ENCODE results near the gene SKA2. TPM values are rescaled to one million over a fixed set of nuclear protein-coding genes. Genes with fewer than 3 reads are reported as not detected.

Gene SKA2
- total and polyA plus RNA-seq, 2 of the 8 experiments (the other 6 are each of a cell fraction or from before 2014, with no cell fraction given) = 15.6 to 95.8 TPM

DNA sequence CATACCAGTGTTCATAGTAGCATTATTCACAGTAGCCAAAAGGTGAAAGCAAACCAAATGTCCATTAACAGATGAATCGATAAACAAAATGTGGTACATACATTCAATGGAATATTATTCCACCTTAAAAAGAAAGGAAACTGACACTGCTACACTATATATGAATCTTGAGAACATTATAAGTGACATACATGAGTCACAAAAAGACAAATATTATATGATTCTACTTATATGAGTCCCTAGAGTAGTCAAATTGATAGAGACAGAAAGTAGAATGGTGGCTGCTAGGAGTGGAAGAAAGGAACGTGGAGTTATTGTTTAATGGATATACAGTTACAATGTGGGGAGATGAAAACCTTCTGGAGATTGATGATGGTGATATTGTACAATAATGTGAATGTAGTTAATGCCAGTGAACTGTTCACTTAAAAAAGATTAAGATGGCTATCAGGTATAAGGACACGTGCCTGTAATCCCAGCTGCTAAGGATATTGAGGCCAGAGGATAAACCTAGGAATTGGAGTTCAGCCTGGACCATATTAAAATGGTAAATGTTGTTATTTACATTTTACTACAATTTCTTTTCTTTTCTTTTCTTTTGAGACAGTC lies 28.1 kb downstream of the SKA2 start:
- Histone ChIP-seq H3K27me3 (replicated peaks in 1 of 4; ENCODE audit: control insufficient read depth in 3 of 4, extremely low read depth in 1 of 4, insufficient read depth in 3 of 4, low read length in 3 of 4) (no peaks in the 10 kb centered on the region), H4K5ac (ENCODE audit: insufficient read length, low read depth, low read length) (no peak overlapping the region), H3K18ac (ENCODE audit: extremely low read depth, low read length) (no peak overlapping the region), H2BK120ac (replicated peaks; ENCODE audit: low read depth, low read length) (no peak overlapping the region), H3K4me2 (ENCODE audit: insufficient read depth in 1 of 2, low read depth in 2 of 2, low read length in 2 of 2) (no peak overlapping the region), H3K9ac (replicated peaks in 1 of 4; ENCODE audit: extremely low read depth in 1 of 4, low read depth in 3 of 4, low read length in 3 of 4) (no peak overlapping the region), H3K9me3 (ENCODE audit: insufficient read depth in 2 of 2, low read depth in 1 of 2, low read length in 1 of 2) (no peaks in the 10 kb centered on the region), H2AK5ac (ENCODE audit: low read depth, low read length) (no peak overlapping the region), H3K36me3 (ENCODE audit: control insufficient read depth in 2 of 4, insufficient read depth in 4 of 4, low read length in 3 of 4) (peaks cover 2 to 10% (median 6%) of the 10 kb centered on the region in 4 experiments; a peak in 3 of 8 replicates), H2AFZ (ENCODE audit: low read length) (no peak overlapping the region), H3K79me2 (ENCODE audit: control insufficient read depth in 1 of 2, insufficient read depth in 2 of 2, low read length in 2 of 2) (peaks cover 0 to 6% of the 10 kb centered on the region in 2 experiments; a peak in 2 of 4 replicates), H3K4ac (replicated peaks; ENCODE audit: insufficient read length, low read depth, low read length) (no peak overlapping the region), H4K91ac (replicated peaks; ENCODE audit: insufficient read length, low read length) (no peak overlapping the region), H2BK5ac (ENCODE audit: low read depth, low read length) (no peak overlapping the region), H2BK15ac (ENCODE audit: low read length) (no peak overlapping the region), H3K23ac (ENCODE audit: insufficient read length) (no peak overlapping the region), H2BK12ac (ENCODE audit: low read depth, low read length) (no peak overlapping the region), H3K14ac (ENCODE audit: insufficient read length) (no peak overlapping the region), H3K27ac (ENCODE audit: low read depth, low read length) (no peak overlapping the region), H3K56ac (replicated peaks; ENCODE audit: insufficient read length, low read depth, low read length) (no peak overlapping the region), H3K79me1 (ENCODE audit: low read depth, low read length) (no peaks in the 10 kb centered on the region), H3K23me2 (ENCODE audit: low read depth, low read length) (no peaks in the 10 kb centered on the region), H3K4me3 (ENCODE audit: extremely low read depth in 1 of 4, insufficient read depth in 2 of 4, low read depth in 3 of 4, low read length in 4 of 4) (no peak overlapping the region), H4K20me1 (replicated peaks in 1 of 2; ENCODE audit: control insufficient read depth in 1 of 2, insufficient read depth in 2 of 2, low read length in 2 of 2) (peaks cover 2 to 4% of the 10 kb centered on the region in 2 experiments), H2BK20ac (ENCODE audit: low read length) (no peak overlapping the region), H4K8ac (ENCODE audit: extremely low read depth, insufficient read depth, low read length) (no peak overlapping the region), H3K4me1 (replicated peaks in 1 of 4; ENCODE audit: control insufficient read depth in 3 of 4, insufficient read depth in 4 of 4, low read length in 3 of 4) (no peaks in the 10 kb centered on the region)
- ChIA-PET CTCF (ENCODE audit: partially characterized antibody) (no interaction called here), POLR2A (ENCODE audit: partially characterized antibody) (interaction anchor here (0.8 kb wide), 1 partner anchor 28 kb away, joined by 3 read pairs; the partner anchor contains the start of gene SKA2)
- 63 to 100% methylated on average over 1 to 3 of the region's 3 CpGs for WGBS, 2 experiments (ENCODE audit: extremely low coverage in 1 of 2, insufficient coverage in 1 of 2, insufficient read length in 1 of 2, insufficient replicate concordance in 2 of 2, low coverage in 1 of 2, low lambda C conversion rate in 2 of 2, missing lambda C conversion rate in 1 of 2)
- FAIRE-seq = no peak
- DNase-seq (ENCODE audit: low read depth in 1 of 2, low spot score in 2 of 2) = no peak
- no peak for TF ChIP-seq TAF7 (optimal IDR thresholded peaks at IDR 0.05; ENCODE audit: borderline replicate concordance, low read depth, low read length)
- TF ChIP-seq EP300 (IDR thresholded peaks at IDR 0.05; ENCODE audit: borderline replicate concordance in 1 of 2, low read depth in 2 of 2, low read length in 2 of 2) = no peak
- no peak for TF ChIP-seq HDAC6 (IDR thresholded peaks at IDR 0.05; ENCODE audit: low read depth, low read length)
- TF ChIP-seq JUND (IDR thresholded peaks at IDR 0.05; ENCODE audit: low read length) = no peak
- TF ChIP-seq NRF1 (IDR thresholded peaks at IDR 0.05; ENCODE audit: low read depth, low read length) = no peak
- TF ChIP-seq TCF12 (IDR thresholded peaks at IDR 0.05; ENCODE audit: low read depth, low read length) = no peak
- TF ChIP-seq RNF2 (IDR thresholded peaks at IDR 0.05; ENCODE audit: borderline replicate concordance, low read depth, low read length, missing control alignments, poor library complexity, severe bottlenecking) = no peak
- TF ChIP-seq POLR2A (IDR thresholded peaks at IDR 0.05; ENCODE audit: control extremely low read depth in 1 of 2, low read depth in 2 of 2, low read length in 2 of 2) = no peak
- TF ChIP-seq, protein P1, sequence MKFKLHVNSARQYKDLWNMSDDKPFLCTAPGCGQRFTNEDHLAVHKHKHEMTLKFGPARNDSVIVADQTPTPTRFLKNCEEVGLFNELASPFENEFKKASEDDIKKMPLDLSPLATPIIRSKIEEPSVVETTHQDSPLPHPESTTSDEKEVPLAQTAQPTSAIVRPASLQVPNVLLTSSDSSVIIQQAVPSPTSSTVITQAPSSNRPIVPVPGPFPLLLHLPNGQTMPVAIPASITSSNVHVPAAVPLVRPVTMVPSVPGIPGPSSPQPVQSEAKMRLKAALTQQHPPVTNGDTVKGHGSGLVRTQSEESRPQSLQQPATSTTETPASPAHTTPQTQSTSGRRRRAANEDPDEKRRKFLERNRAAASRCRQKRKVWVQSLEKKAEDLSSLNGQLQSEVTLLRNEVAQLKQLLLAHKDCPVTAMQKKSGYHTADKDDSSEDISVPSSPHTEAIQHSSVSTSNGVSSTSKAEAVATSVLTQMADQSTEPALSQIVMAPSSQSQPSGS (IDR thresholded peaks at IDR 0.05; ENCODE audit: low read length) = no peak
- no peak for TF ChIP-seq JUN (IDR thresholded peaks at IDR 0.05; ENCODE audit: low read depth, low read length)
- no peak for TF ChIP-seq TAF1 (IDR thresholded peaks at IDR 0.05; ENCODE audit: low read depth, low read length)
